GM10266 (cell line): ENCODE measurements around the gene ZNF568.

Source experiments
- DNase-seq: peaks from one replicate; pipeline ENCODE4 v3.0.0; 2012; ENCODE audit errors: extremely low spot score
- CTCF ChIP-seq: IDR thresholded peaks from 2 replicates; pipeline ENCODE4 v1.5.1; 2012; ENCODE audit warnings: mild to moderate bottlenecking, low read depth; ENCODE audit not compliant: control insufficient read depth, insufficient read depth; ENCODE audit errors: missing control alignments

The ZNF568 gene

GRCh38 chr19:36999313-36999712 lies 83.2 kb downstream of the ZNF568 start:
- DNase-seq, result no peak
- TF ChIP-seq CTCF, result no peak

- TF ChIP-seq CTCF, result no peak
- DNase-seq, result no peak
These were observed 91.6 kb downstream of the ZNF568 start for GRCh38 chr19:37007587-37008220.

GRCh38 chr19:37009871-37010270 lies 93.7 kb downstream of the ZNF568 start:
- DNase-seq, result no peak
- no peak for TF ChIP-seq CTCF

DNA sequence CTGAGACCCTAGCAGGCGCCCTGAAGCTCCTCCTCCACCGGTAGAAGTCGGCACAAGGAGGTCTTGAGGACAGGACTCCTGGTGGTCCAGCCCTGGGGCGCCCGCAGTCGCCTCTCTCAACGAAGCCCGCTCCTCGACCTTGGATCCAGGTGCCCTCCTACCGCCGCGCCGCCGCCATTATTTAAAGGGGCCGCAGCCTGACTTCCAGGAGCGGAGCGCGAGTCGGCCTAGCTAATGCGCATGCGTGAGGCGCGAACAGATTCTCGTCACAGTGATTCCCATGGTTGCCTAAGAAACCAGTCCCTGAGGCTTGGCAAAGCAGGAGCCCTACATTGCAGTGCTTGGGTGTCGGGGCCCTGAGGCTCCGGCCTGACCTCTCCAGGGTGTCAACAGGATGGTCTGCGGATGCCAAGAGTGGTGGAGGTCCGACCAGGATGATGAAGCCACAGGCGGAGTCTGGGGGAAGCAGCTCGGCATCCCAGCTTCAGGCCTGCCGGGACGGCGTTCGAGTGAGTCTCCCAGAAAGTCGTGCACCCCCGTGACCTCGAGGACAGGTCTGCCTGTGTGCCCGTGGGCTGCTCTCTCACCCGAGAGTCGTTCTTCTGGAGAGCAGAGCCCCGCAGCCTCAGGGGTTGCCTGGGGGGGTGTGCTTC lies 96.1 kb downstream of the ZNF568 start:
- DNase-seq, result no peak
- no peak for TF ChIP-seq CTCF

GRCh38 chr19:37014456-37014855 lies 98.3 kb downstream of the ZNF568 start:
- TF ChIP-seq CTCF, result no peak
- no peak for DNase-seq

DNA sequence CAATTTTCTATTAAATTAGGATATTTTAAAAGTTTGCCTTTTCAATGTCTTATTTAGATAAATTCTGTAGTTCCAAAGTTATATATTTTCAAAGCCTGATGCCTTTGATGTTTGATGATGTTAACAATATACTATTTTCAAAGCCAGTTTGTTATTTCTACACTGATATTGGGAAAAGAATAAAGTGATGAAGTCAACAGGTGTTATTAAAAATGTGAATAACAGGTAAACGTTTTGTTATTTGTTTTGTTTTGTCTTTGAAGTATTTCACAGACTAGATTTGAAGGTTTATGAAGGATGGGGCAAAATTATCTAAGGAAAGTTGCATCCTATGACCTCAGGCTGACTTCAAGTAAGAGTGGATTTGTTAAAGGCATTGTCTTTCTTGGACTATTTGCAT lies 129.0 kb downstream of the ZNF568 start:
- TF ChIP-seq CTCF, result no peak
- no peak for DNase-seq
